DOHH2 (cell line): ENCODE results near the gene FOXO6.

Experiments
- H3F3A ChIP-seq: fragments of 200-600 bp; sonication (generic), shearing (Covaris generic); 2 replicates; pipeline ENCODE4 v1.6.0; 2016; ENCODE audit warnings: antibody characterized with exemption, mild to moderate bottlenecking; ENCODE audit not compliant: control insufficient read depth, insufficient read depth
- H3K27ac ChIP-seq: fragments of 200-600 bp; sonication (generic); 2 replicates; pipeline ENCODE4 v1.5.1; 2014; ENCODE audit warnings: low read depth, mild to moderate bottlenecking, low read length, moderate library complexity
- H3K27me3 ChIP-seq: fragments of 200-600 bp; sonication (generic); 2 replicates; pipeline ENCODE4 v1.6.1; 2014; ENCODE audit warnings: mild to moderate bottlenecking, low read length, mixed read lengths; ENCODE audit not compliant: control insufficient read depth
- H3K36me3 ChIP-seq: fragments of 200-600 bp; sonication (generic); 2 replicates; pipeline ENCODE4 v1.6.1; 2014; ENCODE audit warnings: mild to moderate bottlenecking, low read length, moderate library complexity, mixed read lengths; ENCODE audit not compliant: control insufficient read depth
- H3K4me1 ChIP-seq: fragments of 200-600 bp; sonication (generic); 2 replicates; pipeline ENCODE4 v1.6.1; 2014; ENCODE audit warnings: mild to moderate bottlenecking, low read length, mixed read lengths; ENCODE audit not compliant: control insufficient read depth
- H3K4me2 ChIP-seq: fragments of 200-600 bp; sonication (generic); 2 replicates; pipeline ENCODE4 v1.6.0; 2014; ENCODE audit warnings: mild to moderate bottlenecking, low read length, moderate library complexity
- H3K4me3 ChIP-seq: fragments of 200-600 bp; sonication (generic); 2 replicates; pipeline ENCODE4 v1.5.1; 2014; ENCODE audit warnings: mild to moderate bottlenecking, low read length, mixed read lengths
- H3K79me2 ChIP-seq: fragments of 200-600 bp; sonication (generic); 2 replicates; pipeline ENCODE4 v1.6.1; 2014; ENCODE audit warnings: mild to moderate bottlenecking, low read length, mixed read lengths; ENCODE audit not compliant: control insufficient read depth
- H3K9me2 ChIP-seq: fragments of 200-600 bp; sonication (generic); replicated peaks from 2 replicates; pipeline ENCODE4 v1.6.1; 2014; ENCODE audit warnings: mild to moderate bottlenecking, low read length, mixed read lengths; ENCODE audit not compliant: control insufficient read depth
- H3K9me3 ChIP-seq: fragments of 200-600 bp; sonication (generic); 2 replicates; pipeline ENCODE4 v1.6.1; 2014; ENCODE audit warnings: antibody characterized with exemption, low read length, mixed read lengths; ENCODE audit not compliant: control insufficient read depth, insufficient read depth
- H4K20me1 ChIP-seq: fragments of 200-600 bp; sonication (generic); 2 replicates; pipeline ENCODE4 v1.6.0; 2014; ENCODE audit warnings: low read depth, mild to moderate bottlenecking, antibody characterized with exemption, low read length, moderate library complexity; ENCODE audit not compliant: control insufficient read depth, insufficient read depth
- CTCF ChIP-seq: fragments of 200-600 bp; sonication (generic); IDR thresholded peaks from one replicate; pipeline ENCODE4 v1.5.1; 2014; ENCODE audit warnings: antibody characterized with exemption, mild to moderate bottlenecking, low read depth, low read length; ENCODE audit not compliant: poor library complexity, severe bottlenecking
- EZH2phosphoT487 ChIP-seq: fragments of 200-600 bp; sonication (generic); IDR thresholded peaks from 2 replicates; pipeline ENCODE4 v1.6.1; 2017; ENCODE audit warnings: borderline replicate concordance, mild to moderate bottlenecking, antibody characterized with exemption, low read length, moderate library complexity, mixed read lengths

The FOXO6 gene

GRCh38 chr1:41427122-41427913 lies 66.1 kb downstream of the FOXO6 start:
- Histone ChIP-seq H3F3A (no peaks in the 10 kb centered on the region), H3K79me2 (no peaks in the 10 kb centered on the region), H3K4me2 (no peak overlapping the region), H3K9me3 (no peaks in the 10 kb centered on the region), H3K4me3 (no peak overlapping the region), H3K9me2 (no peaks in the 10 kb centered on the region), H4K20me1 (no peaks in the 10 kb centered on the region), H3K27ac (no peak overlapping the region), H3K27me3 (no peaks in the 10 kb centered on the region), H3K36me3 (no peaks in the 10 kb centered on the region), H3K4me1 (no peaks in the 10 kb centered on the region)
- TF ChIP-seq CTCF (no peak), EZH2phosphoT487 (no peak)

- H3K27me3 ChIP-seq: no peaks in the 10 kb centered on the region
- H3K36me3 ChIP-seq: no peaks in the 10 kb centered on the region
- no peaks in the 10 kb centered on the region for H3K79me2 ChIP-seq
- no peak for TF ChIP-seq EZH2phosphoT487
- no peak for TF ChIP-seq CTCF
- no peak overlapping the region for H3K4me2 ChIP-seq
- H3K4me3 ChIP-seq: no peak overlapping the region
- H3K27ac ChIP-seq: no peak overlapping the region
- no peaks in the 10 kb centered on the region for H3F3A ChIP-seq
- H3K9me3 ChIP-seq: no peaks in the 10 kb centered on the region
- H3K9me2 ChIP-seq: no peaks in the 10 kb centered on the region
- H3K4me1 ChIP-seq: no peaks in the 10 kb centered on the region
- no peaks in the 10 kb centered on the region for H4K20me1 ChIP-seq
Observed at GRCh38 chr1:41427916-41428737, 66.9 kb downstream of the FOXO6 start.

GRCh38 chr1:41428738-41429640 lies 67.8 kb downstream of the FOXO6 start:
- Histone ChIP-seq H3K27ac (no peak overlapping the region), H3K4me1 (no peaks in the 10 kb centered on the region), H3K36me3 (no peaks in the 10 kb centered on the region), H3K4me2 (no peak overlapping the region), H3F3A (no peaks in the 10 kb centered on the region), H3K4me3 (no peak overlapping the region), H3K79me2 (no peaks in the 10 kb centered on the region), H3K27me3 (no peaks in the 10 kb centered on the region), H3K9me3 (no peaks in the 10 kb centered on the region), H4K20me1 (no peaks in the 10 kb centered on the region), H3K9me2 (no peaks in the 10 kb centered on the region)
- TF ChIP-seq EZH2phosphoT487: no peak
- no peak for TF ChIP-seq CTCF
